H1 (cell line): ENCODE results near the gene NPHP4. TPM values are rescaled to one million over a fixed set of nuclear protein-coding genes. Genes with fewer than 3 reads are reported as not detected.

ENCODE experiments used
- HDAC6 ChIP-seq: IDR thresholded peaks from one replicate; pipeline ENCODE4 v1.7.1; 2012; ENCODE audit warnings: low read depth, mild to moderate bottlenecking, inconsistent platforms, low read length, moderate library complexity
- SIX5 ChIP-seq: IDR thresholded peaks from 2 replicates; pipeline ENCODE4 v1.6.1; 2011; ENCODE audit warnings: mild to moderate bottlenecking, low read depth, low read length
- polyA plus RNA-seq, 7 experiments: library from polyadenylated mRNA; depleted of rRNA in 3 of 7; stranded (reverse) in 5 of 7; unstranded in 2 of 7; fragments of >200 nt in 5 of 7; fragments of 200-250 nt in 2 of 7; gene quantifications; 1 replicate in 5 of 7; 2 replicates in 1 of 7; 4 replicates in 1 of 7; pipeline versions ENCODE4 v1.2.1 to v1.2.3, GENCODE V29; 2011 to 2013; ENCODE audit warnings: missing spikeins in 2 of 7, mixed read lengths in 2 of 7
- total RNA-seq: library from RNA; stranded (reverse); fragmentation: NEBNext Ultra II Directional; extraction: Animal tissue kit (Norgen Biotek cat#: 25700); gene quantifications from 2 replicates; pipeline ENCODE4 v1.2.1, GENCODE V29; 2021

NPHP4 gene
- total and polyA plus RNA-seq, 2 of the 8 experiments (the other 6 are each of a cell fraction or from before 2014, with no cell fraction given) = 5.8 to 14.0 TPM

- TF ChIP-seq HDAC6 = no peak
- TF ChIP-seq SIX5 = no peak
These were observed 81.6 kb downstream of the NPHP4 start (continued) for GRCh38 chr1:5910666-5911065.
